Ishikawa (cell line): ENCODE results near the gene ZCCHC3.

Source experiments
- CEBPB ChIP-seq: IDR thresholded peaks from 2 replicates; pipeline ENCODE4 v1.6.1; 2012
- CREB1 ChIP-seq: IDR thresholded peaks from 2 replicates; pipeline ENCODE4 v1.6.1; 2012; ENCODE audit warnings: low read depth
- EP300 ChIP-seq: IDR thresholded peaks from 2 replicates; pipeline ENCODE4 v1.6.1; 2012; ENCODE audit warnings: borderline replicate concordance
- RAD21 ChIP-seq: IDR thresholded peaks from 2 replicates; pipeline ENCODE4 v1.6.1; 2012; ENCODE audit warnings: low read depth
- TAF1 ChIP-seq: IDR thresholded peaks from 2 replicates; pipeline ENCODE4 v1.6.1; 2012; ENCODE audit warnings: low read depth, mild to moderate bottlenecking
- TCF12 ChIP-seq: IDR thresholded peaks from 2 replicates; pipeline ENCODE4 v1.6.1; 2012; ENCODE audit warnings: low read depth
- TEAD4 ChIP-seq: IDR thresholded peaks from 2 replicates; pipeline ENCODE4 v1.6.1; 2012
- YY1 ChIP-seq: IDR thresholded peaks from 2 replicates; pipeline ENCODE4 v1.6.1; 2012; ENCODE audit warnings: low read depth
- TF ChIP-seq, protein P1 (sequence below): IDR thresholded peaks from 2 replicates; pipeline ENCODE4 v1.6.1; 2012; ENCODE audit warnings: low read depth, mild to moderate bottlenecking
- TF ChIP-seq, protein P2 (sequence below): IDR thresholded peaks from 2 replicates; pipeline ENCODE4 v1.6.1; 2012

DNA sequence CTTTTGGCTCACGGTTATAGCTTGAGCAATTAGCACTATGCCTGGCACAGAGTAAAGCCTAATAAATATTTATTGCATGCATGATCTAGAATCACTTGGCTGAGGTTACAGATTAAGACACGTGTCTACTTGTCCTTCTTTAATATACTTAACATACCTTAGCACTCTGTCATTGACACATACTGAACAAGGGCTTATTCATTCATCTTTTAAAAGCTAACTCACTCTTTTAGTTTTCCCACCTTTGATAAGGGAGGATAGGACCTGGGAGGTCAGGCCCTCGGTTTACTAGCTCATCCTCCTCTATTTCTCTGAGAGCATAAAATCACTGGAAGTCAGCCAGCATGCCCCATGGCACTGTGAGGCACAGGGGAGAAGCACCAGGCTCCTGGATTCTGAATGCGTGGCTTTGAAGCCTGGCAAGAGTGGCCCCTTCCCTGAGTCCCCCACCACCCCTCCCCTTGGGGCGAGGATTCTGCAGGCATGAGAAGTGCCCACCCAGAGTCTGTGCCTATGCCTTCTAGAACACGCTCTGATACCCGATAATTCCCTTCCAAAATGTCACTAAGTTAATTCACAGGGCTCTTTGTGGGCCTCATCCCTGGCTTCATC lies 11.2 kb downstream of the ZCCHC3 start:
- TF ChIP-seq TAF1, result no peak
- TF ChIP-seq EP300, result no peak
- no peak for TF ChIP-seq TCF12
- no peak for TF ChIP-seq CREB1
- TF ChIP-seq YY1, result no peak
- TF ChIP-seq, protein P1, sequence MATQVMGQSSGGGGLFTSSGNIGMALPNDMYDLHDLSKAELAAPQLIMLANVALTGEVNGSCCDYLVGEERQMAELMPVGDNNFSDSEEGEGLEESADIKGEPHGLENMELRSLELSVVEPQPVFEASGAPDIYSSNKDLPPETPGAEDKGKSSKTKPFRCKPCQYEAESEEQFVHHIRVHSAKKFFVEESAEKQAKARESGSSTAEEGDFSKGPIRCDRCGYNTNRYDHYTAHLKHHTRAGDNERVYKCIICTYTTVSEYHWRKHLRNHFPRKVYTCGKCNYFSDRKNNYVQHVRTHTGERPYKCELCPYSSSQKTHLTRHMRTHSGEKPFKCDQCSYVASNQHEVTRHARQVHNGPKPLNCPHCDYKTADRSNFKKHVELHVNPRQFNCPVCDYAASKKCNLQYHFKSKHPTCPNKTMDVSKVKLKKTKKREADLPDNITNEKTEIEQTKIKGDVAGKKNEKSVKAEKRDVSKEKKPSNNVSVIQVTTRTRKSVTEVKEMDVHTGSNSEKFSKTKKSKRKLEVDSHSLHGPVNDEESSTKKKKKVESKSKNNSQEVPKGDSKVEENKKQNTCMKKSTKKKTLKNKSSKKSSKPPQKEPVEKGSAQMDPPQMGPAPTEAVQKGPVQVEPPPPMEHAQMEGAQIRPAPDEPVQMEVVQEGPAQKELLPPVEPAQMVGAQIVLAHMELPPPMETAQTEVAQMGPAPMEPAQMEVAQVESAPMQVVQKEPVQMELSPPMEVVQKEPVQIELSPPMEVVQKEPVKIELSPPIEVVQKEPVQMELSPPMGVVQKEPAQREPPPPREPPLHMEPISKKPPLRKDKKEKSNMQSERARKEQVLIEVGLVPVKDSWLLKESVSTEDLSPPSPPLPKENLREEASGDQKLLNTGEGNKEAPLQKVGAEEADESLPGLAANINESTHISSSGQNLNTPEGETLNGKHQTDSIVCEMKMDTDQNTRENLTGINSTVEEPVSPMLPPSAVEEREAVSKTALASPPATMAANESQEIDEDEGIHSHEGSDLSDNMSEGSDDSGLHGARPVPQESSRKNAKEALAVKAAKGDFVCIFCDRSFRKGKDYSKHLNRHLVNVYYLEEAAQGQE, result no peak
- TF ChIP-seq, protein P2, sequence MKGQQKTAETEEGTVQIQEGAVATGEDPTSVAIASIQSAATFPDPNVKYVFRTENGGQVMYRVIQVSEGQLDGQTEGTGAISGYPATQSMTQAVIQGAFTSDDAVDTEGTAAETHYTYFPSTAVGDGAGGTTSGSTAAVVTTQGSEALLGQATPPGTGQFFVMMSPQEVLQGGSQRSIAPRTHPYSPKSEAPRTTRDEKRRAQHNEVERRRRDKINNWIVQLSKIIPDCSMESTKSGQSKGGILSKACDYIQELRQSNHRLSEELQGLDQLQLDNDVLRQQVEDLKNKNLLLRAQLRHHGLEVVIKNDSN, result no peak
- no peak for TF ChIP-seq CEBPB
- TF ChIP-seq RAD21, result no peak
- TF ChIP-seq TEAD4, result no peak
